ENCODE measurements around the gene MYO1B. TPM values are rescaled to one million over a fixed set of nuclear protein-coding genes. Genes with fewer than 3 reads are reported as not detected.
A peak's percentile ranks its signal among the peaks of the same experiment; 100 is the strongest.

MYO1B gene
- total and polyA plus RNA-seq, 2 donors (not counting 1 experiment from before 2014, with no cell fraction given), result 151 to 194 TPM

GRCh38 chr2:191402966-191403565 lies 157.9 kb downstream of the MYO1B start:
- Histone ChIP-seq H3K27ac (ENCODE audit: insufficient read depth, low read length) (no peak overlapping the region), H3K79me2 (ENCODE audit: control insufficient read depth, insufficient read depth, low read length) (no peaks in the 10 kb centered on the region), H3K27me3 (ENCODE audit: control insufficient read depth, insufficient read depth, low read length) (no peaks in the 10 kb centered on the region), H3K4me1 (ENCODE audit: control insufficient read depth, extremely low read depth, insufficient read depth, low read length) (peaks cover 18% of the 10 kb centered on the region), H4K20me1 (ENCODE audit: control insufficient read depth, extremely low read depth, insufficient read depth, low read length) (no peaks in the 10 kb centered on the region), H3K4me2 (ENCODE audit: extremely low read depth, insufficient read depth, low read length) (no peak overlapping the region), H3K36me3 (ENCODE audit: control insufficient read depth, insufficient read depth, low read length) (peaks cover 5% of the 10 kb centered on the region), H2AFZ (ENCODE audit: low read length) (no peak overlapping the region), H3K9ac (ENCODE audit: insufficient read depth, low read length) (no peak overlapping the region), H3K4me3 (replicated peaks in 1 of 4; ENCODE audit: control extremely low read depth in 1 of 4, insufficient read depth in 1 of 4, low read depth in 3 of 4, low read length in 4 of 4) (no peak overlapping the region), H3K9me3 (ENCODE audit: control insufficient read depth, insufficient read depth, low read depth, low read length) (no peaks in the 10 kb centered on the region)
- TF ChIP-seq EZH2 (IDR thresholded peaks at IDR 0.05; ENCODE audit: low read length, missing control alignments), result no peak
- no peak for TF ChIP-seq CTCF (conservative IDR thresholded peaks at IDR 0.05 in 1 of 2, IDR thresholded peaks at IDR 0.05 in 1 of 2; ENCODE audit: low read depth in 1 of 2, low read length in 2 of 2)
- no peak for DNase-seq (ENCODE audit: low read depth in 2 of 2)

- TF ChIP-seq CTCF (conservative IDR thresholded peaks at IDR 0.05 in 1 of 2, IDR thresholded peaks at IDR 0.05 in 1 of 2; ENCODE audit: low read depth in 1 of 2, low read length in 2 of 2) (no peak), EZH2 (IDR thresholded peaks at IDR 0.05; ENCODE audit: low read length, missing control alignments) (no peak)
- Histone ChIP-seq H3K27ac (ENCODE audit: insufficient read depth, low read length) (no peak overlapping the region), H3K36me3 (ENCODE audit: control insufficient read depth, insufficient read depth, low read length) (peaks cover 6% of the 10 kb centered on the region)
Observed at GRCh38 chr2:191404568-191404991, 159.4 kb downstream of the MYO1B start.

GRCh38 chr2:191405546-191405945 lies 160.3 kb downstream of the MYO1B start:
- Histone ChIP-seq H3K79me2 (ENCODE audit: control insufficient read depth, insufficient read depth, low read length) (no peaks in the 10 kb centered on the region), H3K27ac (ENCODE audit: insufficient read depth, low read length) (no peak overlapping the region), H3K9ac (ENCODE audit: insufficient read depth, low read length) (no peak overlapping the region), H3K36me3 (ENCODE audit: control insufficient read depth, insufficient read depth, low read length) (peaks cover 9% of the 10 kb centered on the region), H3K4me2 (ENCODE audit: extremely low read depth, insufficient read depth, low read length) (no peak overlapping the region), H3K27me3 (ENCODE audit: control insufficient read depth, insufficient read depth, low read length) (no peaks in the 10 kb centered on the region), H3K4me3 (replicated peaks in 1 of 4; ENCODE audit: control extremely low read depth in 1 of 4, insufficient read depth in 1 of 4, low read depth in 3 of 4, low read length in 4 of 4) (no peak overlapping the region), H3K9me3 (ENCODE audit: control insufficient read depth, insufficient read depth, low read depth, low read length) (no peaks in the 10 kb centered on the region), H2AFZ (ENCODE audit: low read length) (no peak overlapping the region), H3K4me1 (ENCODE audit: control insufficient read depth, extremely low read depth, insufficient read depth, low read length) (peaks cover 16% of the 10 kb centered on the region), H4K20me1 (ENCODE audit: control insufficient read depth, extremely low read depth, insufficient read depth, low read length) (no peaks in the 10 kb centered on the region)
- no peak for DNase-seq (ENCODE audit: low read depth in 2 of 2)
- TF ChIP-seq CTCF (conservative IDR thresholded peaks at IDR 0.05 in 1 of 2, IDR thresholded peaks at IDR 0.05 in 1 of 2; ENCODE audit: low read depth in 1 of 2, low read length in 2 of 2), result no peak
- no peak for TF ChIP-seq EZH2 (IDR thresholded peaks at IDR 0.05; ENCODE audit: low read length, missing control alignments)

More at GRCh38 chr2:191404568-191404991, 159.4 kb downstream of the MYO1B start:
- Histone ChIP-seq H3K27me3 (ENCODE audit: control insufficient read depth, insufficient read depth, low read length) (no peaks in the 10 kb centered on the region), H3K4me3 (replicated peaks in 1 of 4; ENCODE audit: control extremely low read depth in 1 of 4, insufficient read depth in 1 of 4, low read depth in 3 of 4, low read length in 4 of 4) (no peak overlapping the region), H3K9ac (ENCODE audit: insufficient read depth, low read length) (no peak overlapping the region), H2AFZ (ENCODE audit: low read length) (no peak overlapping the region), H3K9me3 (ENCODE audit: control insufficient read depth, insufficient read depth, low read depth, low read length) (no peaks in the 10 kb centered on the region), H3K79me2 (ENCODE audit: control insufficient read depth, insufficient read depth, low read length) (no peaks in the 10 kb centered on the region), H3K4me1 (ENCODE audit: control insufficient read depth, extremely low read depth, insufficient read depth, low read length) (peaks cover 16% of the 10 kb centered on the region), H4K20me1 (ENCODE audit: control insufficient read depth, extremely low read depth, insufficient read depth, low read length) (no peaks in the 10 kb centered on the region), H3K4me2 (ENCODE audit: extremely low read depth, insufficient read depth, low read length) (no peak overlapping the region)
- peak in 1 of 2 donors; percentile 80 for DNase-seq (ENCODE audit: low read depth in 2 of 2)

All from fibroblast of lung (primary cell).